Thymus (tissue), 11 donors: ENCODE measurements around the gene CLIP2. TPM values are rescaled to one million over a fixed set of nuclear protein-coding genes. Genes with fewer than 3 reads are reported as not detected.
"Not testable (repeated sequence)": the region's sequence is repeated elsewhere in the genome, so short reads cannot be mapped to it uniquely, and the experiment has no call there.

ENCODE experiments used
- DNase-seq, 9 donors: peaks; one replicate each; pipeline ENCODE4 v3.0.0-alpha.2; 2013; ENCODE audit warnings: low spot score in 9 of 9, low read depth in 6 of 9, missing footprints in 1 of 9
- H3K27ac ChIP-seq, 2 donors: one replicate each; pipeline ENCODE4 v1.5.1; 2013; ENCODE audit warnings: control low read depth in 1 of 2, low read depth in 1 of 2, low read length in 1 of 2, mild to moderate bottlenecking in 1 of 2, moderate library complexity in 1 of 2
- H3K27me3 ChIP-seq, 2 donors: one replicate each; pipeline ENCODE4 v1.5.1; 2013; ENCODE audit warnings: low read length in 1 of 2; ENCODE audit not compliant: control insufficient read depth in 2 of 2, insufficient read depth in 1 of 2
- H3K36me3 ChIP-seq, 2 donors: one replicate each; pipeline ENCODE4 v1.5.1; 2013; ENCODE audit warnings: low read length in 1 of 2, mild to moderate bottlenecking in 1 of 2, moderate library complexity in 1 of 2; ENCODE audit not compliant: control insufficient read depth in 2 of 2, insufficient read depth in 2 of 2
- H3K4me1 ChIP-seq, 2 donors: one replicate each; pipeline ENCODE4 v1.5.1; 2013; ENCODE audit warnings: low read length in 2 of 2; ENCODE audit not compliant: control insufficient read depth in 2 of 2, insufficient read depth in 2 of 2
- H3K4me3 ChIP-seq, 2 donors: one replicate each; pipeline ENCODE4 v1.5.1; 2013; ENCODE audit warnings: low read length in 2 of 2, control low read depth in 1 of 2, mild to moderate bottlenecking in 1 of 2
- H3K9me3 ChIP-seq, 2 donors: one replicate each; pipeline ENCODE4 v1.5.1; 2013; ENCODE audit warnings: low read length in 1 of 2, mild to moderate bottlenecking in 1 of 2; ENCODE audit not compliant: control insufficient read depth in 2 of 2, insufficient read depth in 1 of 2
- WGBS: extraction: QIAGEN DNeasy Blood & Tissue Kit; methylation state at CpG from one replicate; pipeline ENCODE4 v1.1.7; 2013; 5-methylcytosine and 5-hydroxymethylcytosine counted together
- polyA plus RNA-seq: library from polyadenylated mRNA; stranded (reverse); fragments of 200-250 nt; gene quantifications from one replicate; pipeline ENCODE4 v1.2.3, GENCODE V29; 2013
- total RNA-seq: library from RNA; stranded (reverse); fragments of 120-200 nt; gene quantifications from one replicate; pipeline ENCODE4 v1.2.4, GENCODE V29; 2013
- donor health status: healthy.

CLIP2 gene
- total and polyA plus RNA-seq, 2 donors = 5.2 to 5.6 TPM

DNA sequence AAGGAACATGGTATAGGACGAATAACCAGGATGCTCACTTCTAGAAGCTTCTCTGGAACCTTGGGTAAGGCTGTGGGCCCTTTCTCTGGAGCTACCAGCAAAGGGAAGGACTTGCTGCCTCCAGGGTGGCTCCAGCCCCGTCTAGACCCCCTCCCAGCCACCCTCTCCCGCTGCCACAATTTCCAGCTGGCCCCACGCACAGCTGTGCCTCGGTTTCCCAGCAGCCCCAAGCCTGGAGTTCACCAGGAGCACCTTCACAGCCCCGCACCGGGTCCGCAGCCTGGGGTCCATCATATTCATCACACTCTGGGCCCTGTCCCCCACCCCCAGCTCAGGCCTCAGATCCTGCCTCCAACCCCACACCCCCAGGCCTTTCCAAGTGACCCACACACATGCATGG, 128.9 kb downstream of the CLIP2 start:
- WGBS = 81% methylated on average over 8 of the region's 8 CpGs
- no peak overlapping the region for H3K4me3 ChIP-seq
- no peak for DNase-seq
- H3K9me3 ChIP-seq = no peaks in the 10 kb centered on the region
- H3K27me3 ChIP-seq = no peaks in the 10 kb centered on the region
- no peak overlapping the region for H3K27ac ChIP-seq
- H3K36me3 ChIP-seq = no peaks in the 10 kb centered on the region
- no peaks in the 10 kb centered on the region for H3K4me1 ChIP-seq

GRCh38 chr7:74418538-74418937, 129.3 kb downstream of the CLIP2 start:
- Histone ChIP-seq H3K36me3 (no peaks in the 10 kb centered on the region), H3K9me3 (no peaks in the 10 kb centered on the region), H3K27me3 (no peaks in the 10 kb centered on the region), H3K27ac (no peak overlapping the region), H3K4me1 (no peaks in the 10 kb centered on the region), H3K4me3 (no peak overlapping the region)
- no peak for DNase-seq
- WGBS = 87% methylated on average over 10 of the region's 10 CpGs

DNA sequence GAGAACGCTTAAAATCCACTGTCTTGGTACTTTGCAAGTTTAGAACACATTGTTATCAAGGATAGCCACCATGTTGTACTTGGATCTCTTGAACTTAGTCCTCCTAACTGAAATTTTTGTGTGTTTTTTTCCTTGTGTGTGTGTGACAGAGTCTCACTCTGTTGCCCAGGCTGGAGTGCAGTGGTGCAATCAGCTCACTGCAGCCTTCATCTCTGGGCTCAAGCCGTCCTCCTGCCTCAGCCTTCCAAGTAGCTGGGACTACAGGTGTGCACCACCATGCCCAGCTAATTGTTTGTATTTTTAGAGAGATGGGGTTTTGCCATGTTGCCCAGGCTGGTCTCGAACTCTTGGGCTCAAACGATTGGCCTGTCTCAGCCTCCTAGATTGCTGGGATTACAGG, 130.0 kb downstream of the CLIP2 start:
- not testable (repeated sequence) for H3K27me3 ChIP-seq, DNase-seq, H3K27ac ChIP-seq, H3K4me1 ChIP-seq, H3K36me3 ChIP-seq, H3K4me3 ChIP-seq, H3K9me3 ChIP-seq
- WGBS = 64% methylated on average over 4 of the region's 4 CpGs

- 95% methylated on average over 4 of the region's 4 CpGs for WGBS
These were observed 130.8 kb downstream of the CLIP2 start for GRCh38 chr7:74420006-74420405.

DNA sequence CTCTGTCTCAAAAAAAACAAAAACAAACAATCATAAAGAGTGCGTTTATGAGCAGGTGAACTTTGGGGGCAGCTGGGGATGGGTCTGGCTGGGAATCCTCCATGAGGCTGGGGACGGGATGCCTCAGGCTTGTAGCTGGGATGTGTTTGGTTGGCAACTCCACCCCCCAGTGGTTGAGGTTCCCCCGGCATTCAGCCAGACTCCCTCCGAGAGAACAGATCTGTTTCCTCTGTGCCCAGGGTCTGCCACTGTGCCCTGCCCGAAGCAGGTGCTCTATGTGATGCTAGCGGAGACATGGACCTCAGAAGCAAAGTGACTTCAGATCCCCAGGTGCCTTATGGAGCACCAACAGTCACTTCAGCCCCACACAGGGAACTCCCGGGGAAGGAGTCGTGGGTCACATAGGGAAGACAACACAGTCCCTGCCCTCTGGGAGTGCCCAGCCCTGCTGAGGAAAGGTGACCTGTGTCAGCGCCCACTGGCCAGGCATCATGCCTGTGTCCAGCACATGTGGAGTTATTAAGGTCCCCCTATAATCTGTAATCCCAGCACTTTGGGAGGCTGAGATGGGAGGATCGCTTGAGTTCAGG, 135.2 kb downstream of the CLIP2 start:
- 96% methylated on average over 10 of the region's 10 CpGs for WGBS
- Histone ChIP-seq H3K4me1 (no peaks in the 10 kb centered on the region), H3K27ac (no peak overlapping the region), H3K27me3 (no peaks in the 10 kb centered on the region), H3K9me3 (no peaks in the 10 kb centered on the region), H3K36me3 (no peaks in the 10 kb centered on the region), H3K4me3 (no peak overlapping the region)
- DNase-seq = no peak

More at GRCh38 chr7:74420006-74420405, 130.8 kb downstream of the CLIP2 start:
- H3K27ac ChIP-seq = no peak overlapping the region
- no peaks in the 10 kb centered on the region for H3K36me3 ChIP-seq
- DNase-seq = no peak
- H3K27me3 ChIP-seq = no peaks in the 10 kb centered on the region
- no peaks in the 10 kb centered on the region for H3K9me3 ChIP-seq
- no peak overlapping the region for H3K4me3 ChIP-seq
- no peaks in the 10 kb centered on the region for H3K4me1 ChIP-seq

DNA sequence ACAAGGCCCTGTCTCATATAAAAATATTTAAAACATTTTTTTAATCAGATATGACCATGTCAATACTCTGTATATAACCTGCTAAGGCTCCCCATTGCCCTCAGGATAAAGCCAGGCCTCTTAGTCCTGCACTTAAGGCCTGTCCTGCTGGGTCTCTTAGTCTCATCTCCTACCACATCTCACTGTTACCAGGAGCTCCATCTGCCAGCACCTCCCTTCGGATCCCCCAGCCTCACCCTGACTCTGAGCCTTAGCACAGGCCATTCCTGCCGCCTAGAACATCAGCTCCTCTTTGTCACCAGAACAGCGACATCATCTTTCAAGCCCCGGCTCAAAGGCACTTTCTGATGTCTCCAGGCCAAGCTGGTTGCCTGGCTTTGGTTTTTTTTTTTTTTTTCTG, 138.8 kb downstream of the CLIP2 start:
- Histone ChIP-seq H3K4me3 (no peak overlapping the region), H3K27ac (no peak overlapping the region), H3K27me3 (no peaks in the 10 kb centered on the region), H3K4me1 (no peaks in the 10 kb centered on the region), H3K9me3 (no peaks in the 10 kb centered on the region), H3K36me3 (no peaks in the 10 kb centered on the region)
- 97% methylated on average over 4 of the region's 4 CpGs for WGBS
- DNase-seq = no peak

DNA sequence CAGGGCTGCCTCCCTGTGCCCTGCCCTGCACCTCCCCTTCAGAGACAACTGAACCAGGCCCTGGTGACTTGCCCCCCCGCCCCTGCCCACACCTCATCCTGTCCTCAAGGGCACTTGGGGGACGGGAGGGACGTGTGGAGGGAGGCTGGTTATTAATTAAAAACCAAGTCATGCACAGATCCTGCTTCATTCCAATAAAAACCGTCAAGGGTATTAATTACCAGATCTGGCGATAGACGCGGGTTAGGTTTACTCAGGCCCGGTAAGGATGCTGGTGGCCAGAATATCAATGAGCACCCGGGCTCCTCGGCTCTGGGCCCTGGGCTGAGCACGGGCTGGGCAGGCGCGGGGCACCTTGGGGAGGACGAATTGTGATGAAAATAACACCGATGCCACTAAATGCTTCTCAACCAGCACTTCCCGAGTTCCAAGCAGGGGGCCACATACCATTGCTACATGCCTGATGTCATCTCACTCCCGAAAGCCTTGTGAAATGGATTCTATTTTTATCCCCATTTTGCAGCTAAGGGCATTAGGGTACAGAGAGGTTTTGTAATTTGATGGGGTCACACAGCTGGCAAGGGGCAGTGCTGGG, 140.0 kb downstream of the CLIP2 start:
- H3K4me1 ChIP-seq = no peaks in the 10 kb centered on the region
- no peak overlapping the region for H3K27ac ChIP-seq
- no peak for DNase-seq
- no peaks in the 10 kb centered on the region for H3K36me3 ChIP-seq
- H3K9me3 ChIP-seq = no peaks in the 10 kb centered on the region
- 92% methylated on average over 17 of the region's 17 CpGs for WGBS
- H3K4me3 ChIP-seq = no peak overlapping the region
- no peaks in the 10 kb centered on the region for H3K27me3 ChIP-seq

DNA sequence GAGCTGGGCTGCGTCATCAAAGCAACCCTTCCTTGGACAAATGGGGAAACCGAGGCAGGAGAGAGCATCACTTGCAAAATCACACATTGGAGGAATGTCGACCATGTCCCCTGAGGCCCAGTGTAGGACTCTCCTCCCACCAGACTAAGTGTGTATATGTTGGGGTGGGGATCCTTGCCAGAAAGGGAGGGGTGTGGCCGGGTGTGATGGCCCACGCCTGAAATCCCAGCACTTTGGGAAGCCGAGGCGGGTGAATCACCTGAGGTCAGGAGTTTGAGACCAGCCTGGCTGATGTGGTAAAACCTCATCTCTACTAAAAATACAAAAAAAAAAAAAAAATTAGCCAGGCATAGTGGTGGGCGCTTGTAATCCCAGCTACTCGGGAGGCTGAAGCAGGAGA, 141.2 kb downstream of the CLIP2 start:
- DNase-seq, H3K27ac ChIP-seq, H3K4me3 ChIP-seq, H3K36me3 ChIP-seq, H3K4me1 ChIP-seq, H3K27me3 ChIP-seq, H3K9me3 ChIP-seq: not testable (repeated sequence)
- WGBS = 97% methylated on average over 9 of the region's 9 CpGs

GRCh38 chr7:74430961-74431466, 141.8 kb downstream of the CLIP2 start:
- DNase-seq = no peak
- Histone ChIP-seq H3K36me3 (no peaks in the 10 kb centered on the region), H3K9me3 (no peaks in the 10 kb centered on the region), H3K27me3 (no peaks in the 10 kb centered on the region), H3K27ac (no peak overlapping the region), H3K4me1 (no peaks in the 10 kb centered on the region), H3K4me3 (no peak overlapping the region)
- 91% methylated on average over 12 of the region's 12 CpGs for WGBS
